ENCODE results near the gene NKD1.

Gene NKD1

GRCh38 chr16:50614955-50615724 lies 66.9 kb downstream of the NKD1 start:
- no peak for DNase-seq

- DNase-seq: no peak
Measured at GRCh38 chr16:50615891-50616290, 67.7 kb downstream of the NKD1 start.

GRCh38 chr16:50616386-50616785 lies 68.2 kb downstream of the NKD1 start:
- DNase-seq: no peak

GRCh38 chr16:50616883-50617645 lies 68.9 kb downstream of the NKD1 start:
- DNase-seq: no peak

- no peak for DNase-seq
Measured at GRCh38 chr16:50617646-50618184, 69.5 kb downstream of the NKD1 start.

GRCh38 chr16:50618238-50618918 lies 70.2 kb downstream of the NKD1 start:
- DNase-seq: no peak

- DNase-seq: no peak
Measured at GRCh38 chr16:50619702-50620491, 71.7 kb downstream of the NKD1 start.

GRCh38 chr16:50620646-50621451 lies 72.7 kb downstream of the NKD1 start:
- no peak for DNase-seq

GRCh38 chr16:50621452-50621792 lies 73.2 kb downstream of the NKD1 start:
- no peak for DNase-seq

GRCh38 chr16:50622029-50622428 lies 73.8 kb downstream of the NKD1 start:
- DNase-seq: no peak

GRCh38 chr16:50622643-50623369 lies 74.6 kb downstream of the NKD1 start:
- DNase-seq: no peak

GRCh38 chr16:50624449-50624970 lies 76.3 kb downstream of the NKD1 start:
- DNase-seq: no peak

GRCh38 chr16:50625374-50625773 lies 77.2 kb downstream of the NKD1 start:
- DNase-seq: no peak

GRCh38 chr16:50626868-50627267 lies 78.7 kb downstream of the NKD1 start:
- no peak for DNase-seq

GRCh38 chr16:50627419-50627818 lies 79.2 kb downstream of the NKD1 start:
- no peak for DNase-seq

- no peak for DNase-seq
Measured at GRCh38 chr16:50628156-50628802, 80.1 kb downstream of the NKD1 start.

- DNase-seq: no peak
Measured at GRCh38 chr16:50629334-50629733, 81.1 kb downstream of the NKD1 start.

GRCh38 chr16:50630394-50631020 lies 82.3 kb downstream of the NKD1 start:
- no peak for DNase-seq

GRCh38 chr16:50631249-50631984 lies 83.2 kb downstream of the NKD1 start:
- no peak for DNase-seq
